NCI-H226 (cell line): Measurements from ENCODE around the gene TEX12.
"Not testable (repeated sequence)": the region's sequence is repeated elsewhere in the genome, so short reads cannot be mapped to it uniquely, and the experiment has no call there.

Experiments used
- DNase-seq: peaks from one replicate; pipeline ENCODE4 v3.0.0-alpha.2; 2015

The TEX12 gene

GRCh38 chr11:112167145-112167544, at the start of gene TEX12:
TEX12 (plus strand) TSS chr11:112167372; CDS start chr11:112169269, 1,897 bp downstream.
- DNase-seq, result no peak

- no peak for DNase-seq
Measured at GRCh38 chr11:112118176-112118575, 49.0 kb upstream of the TEX12 start.

GRCh38 chr11:112121981-112122615, 45.1 kb upstream of the TEX12 start:
- no peak for DNase-seq

- peak; percentile 15 for DNase-seq
Measured at GRCh38 chr11:112123129-112123528, 44.0 kb upstream of the TEX12 start.

- peak; percentile 18 for DNase-seq
Measured at GRCh38 chr11:112127056-112127455, 40.1 kb upstream of the TEX12 start.

GRCh38 chr11:112128483-112129121, 38.6 kb upstream of the TEX12 start:
- peak; percentile 13 for DNase-seq

GRCh38 chr11:112129656-112130055, 37.5 kb upstream of the TEX12 start:
- no peak for DNase-seq

- DNase-seq, result no peak
Measured at GRCh38 chr11:112132737-112133136, 34.4 kb upstream of the TEX12 start.

- no peak for DNase-seq
Measured at GRCh38 chr11:112134473-112134872, 32.7 kb upstream of the TEX12 start.

- no peak for DNase-seq
Measured at GRCh38 chr11:112143597-112143996, 23.6 kb upstream of the TEX12 start.

GRCh38 chr11:112150517-112150916, 16.7 kb upstream of the TEX12 start:
- no peak for DNase-seq

GRCh38 chr11:112156153-112156955, 10.8 kb upstream of the TEX12 start:
- DNase-seq, result no peak

GRCh38 chr11:112156956-112157766, 10.0 kb upstream of the TEX12 start:
- DNase-seq, result peak; percentile 96

GRCh38 chr11:112159098-112160065, 7.8 kb upstream of the TEX12 start:
- DNase-seq, result no peak

- no peak for DNase-seq
Measured at GRCh38 chr11:112160091-112160848, 6.9 kb upstream of the TEX12 start.

GRCh38 chr11:112161012-112161411, 6.2 kb upstream of the TEX12 start:
- no peak for DNase-seq

GRCh38 chr11:112162200-112162599, 5.0 kb upstream of the TEX12 start:
- DNase-seq, result not testable (repeated sequence)

- no peak for DNase-seq
Measured at GRCh38 chr11:112162761-112163546, 4.2 kb upstream of the TEX12 start.

GRCh38 chr11:112163875-112164685, 3.1 kb upstream of the TEX12 start, which contains the start of gene IL18:
IL18 (minus strand) TSS chr11:112164094; CDS start chr11:112155053, 9,041 bp downstream.
- peak; percentile 79 for DNase-seq
